Measurements from ENCODE around the gene DNAJC4. TPM values are rescaled to one million over a fixed set of nuclear protein-coding genes. Genes with fewer than 3 reads are reported as not detected.
"Not testable (repeated sequence)": the region's sequence is repeated elsewhere in the genome, so short reads cannot be mapped to it uniquely, and the experiment has no call there.

Gene DNAJC4
- total and polyA plus RNA-seq, 4 donors, result 15.0 to 97.9 (median 26.8) TPM

- WGBS, 2 donors, result 13 to 25% methylated on average over 6 of the region's 6 CpGs
- intact Hi-C loops (cut with DNase I), result no loop called here
- Histone ChIP-seq H3K36me3 (ENCODE audit: control insufficient read depth in 1 of 2, insufficient read depth in 2 of 2, low read length in 1 of 2) (no peaks in the 10 kb centered on the region), H3K27me3 (ENCODE audit: control insufficient read depth in 1 of 2, insufficient read depth in 2 of 2, low read length in 1 of 2) (no peaks in the 10 kb centered on the region), H3K9me3 (ENCODE audit: control insufficient read depth, low read length) (no peaks in the 10 kb centered on the region), H3K4me3 (ENCODE audit: low read length in 2 of 2) (peak overlapping the region in 1 of 2 donors; percentile 68), H3K4me1 (ENCODE audit: control insufficient read depth in 1 of 2, insufficient read depth in 2 of 2, low read length in 2 of 2) (no peaks in the 10 kb centered on the region), H3K27ac (ENCODE audit: low read depth in 1 of 2, low read length in 2 of 2) (peak overlapping the region in 1 of 2 donors; percentile 13)
- no peak for ATAC-seq (ENCODE audit: low FRiP score)
- no peak for DNase-seq
Observed at GRCh38 chr11:64244966-64245365, 14.6 kb downstream of the DNAJC4 start.

DNA sequence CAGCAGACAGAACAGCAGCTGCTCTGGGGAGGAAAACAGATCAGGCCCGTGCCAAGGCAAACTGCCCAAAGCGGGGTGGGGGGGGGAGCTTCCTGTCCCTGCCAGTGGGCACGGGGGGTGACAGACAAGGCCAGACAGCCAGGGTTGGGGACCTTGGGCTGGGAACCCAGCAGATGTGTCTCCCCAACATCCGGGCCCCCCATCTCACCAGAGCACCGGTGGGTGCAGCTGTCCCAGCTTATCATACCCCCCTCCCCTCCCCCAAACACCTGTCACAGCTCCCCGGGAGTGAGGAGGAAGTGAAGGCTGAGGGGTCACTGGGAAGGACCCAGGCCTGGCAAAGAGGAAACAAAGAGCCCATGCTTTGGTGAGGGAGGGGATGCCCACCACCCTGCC lies 15.1 kb downstream of the DNAJC4 start:
- Histone ChIP-seq H3K27ac (ENCODE audit: low read depth in 1 of 2, low read length in 2 of 2) (peak overlapping the region in 1 of 2 donors; percentile 13), H3K36me3 (ENCODE audit: control insufficient read depth in 1 of 2, insufficient read depth in 2 of 2, low read length in 1 of 2) (no peaks in the 10 kb centered on the region), H3K4me3 (ENCODE audit: low read length in 2 of 2) (peak overlapping the region in 1 of 2 donors; percentile 68), H3K4me1 (ENCODE audit: control insufficient read depth in 1 of 2, insufficient read depth in 2 of 2, low read length in 2 of 2) (no peaks in the 10 kb centered on the region), H3K27me3 (ENCODE audit: control insufficient read depth in 1 of 2, insufficient read depth in 2 of 2, low read length in 1 of 2) (no peaks in the 10 kb centered on the region), H3K9me3 (ENCODE audit: control insufficient read depth, low read length) (no peaks in the 10 kb centered on the region)
- 0 to 3% methylated on average over 5 to 6 of the region's 6 CpGs for WGBS, 2 donors
- intact Hi-C loops (cut with DNase I), result no loop called here
- DNase-seq (peak in 1 of 2 donors; percentile 89), ATAC-seq (ENCODE audit: low FRiP score) (no peak)

- no peak for ATAC-seq (ENCODE audit: low FRiP score)
- Histone ChIP-seq H3K27me3 (ENCODE audit: control insufficient read depth in 1 of 2, insufficient read depth in 2 of 2, low read length in 1 of 2) (no peaks in the 10 kb centered on the region), H3K9me3 (ENCODE audit: control insufficient read depth, low read length) (no peaks in the 10 kb centered on the region), H3K36me3 (ENCODE audit: control insufficient read depth in 1 of 2, insufficient read depth in 2 of 2, low read length in 1 of 2) (no peaks in the 10 kb centered on the region), H3K4me1 (ENCODE audit: control insufficient read depth in 1 of 2, insufficient read depth in 2 of 2, low read length in 2 of 2) (no peaks in the 10 kb centered on the region), H3K27ac (ENCODE audit: low read depth in 1 of 2, low read length in 2 of 2) (peak overlapping the region in 1 of 2 donors; percentile 12), H3K4me3 (ENCODE audit: low read length in 2 of 2) (peak overlapping the region; percentile 1 to 68)
- intact Hi-C loops (cut with DNase I), result no loop called here
- WGBS, 2 donors, result 1% methylated on average over 40 to 46 of the region's 46 CpGs
- peak; percentile 93 to 96 for DNase-seq
Observed at GRCh38 chr11:64245797-64246620, 15.7 kb downstream of the DNAJC4 start.

- intact Hi-C loops (cut with DNase I); H3K9me3 ChIP-seq (ENCODE audit: control insufficient read depth, low read length); H3K27me3 ChIP-seq (ENCODE audit: control insufficient read depth in 1 of 2, insufficient read depth in 2 of 2, low read length in 1 of 2); H3K4me1 ChIP-seq (ENCODE audit: control insufficient read depth in 1 of 2, insufficient read depth in 2 of 2, low read length in 2 of 2); H3K27ac ChIP-seq (ENCODE audit: low read depth in 1 of 2, low read length in 2 of 2); H3K36me3 ChIP-seq (ENCODE audit: control insufficient read depth in 1 of 2, insufficient read depth in 2 of 2, low read length in 1 of 2); DNase-seq; ATAC-seq (ENCODE audit: low FRiP score): not testable (repeated sequence)
- H3K4me3 ChIP-seq (ENCODE audit: low read length in 2 of 2), result peak overlapping the region in 1 of 2 donors; percentile 68
- WGBS, 2 donors, result 0 to 3% methylated on average over 8 to 43 of the region's 43 CpGs
Observed at GRCh38 chr11:64246621-64246870, 16.2 kb downstream of the DNAJC4 start.

GRCh38 chr11:64246871-64247728 lies 16.8 kb downstream of the DNAJC4 start, which contains the start of gene PPP1R14B:
Gene PPP1R14B, minus strand, starts transcription at chr11:64246943. Its CDS starts 270 bp downstream, at chr11:64246673.
- peak within 1 kb of the TSS; percentile 68 to 75 for H3K4me3 ChIP-seq (ENCODE audit: low read length in 2 of 2)
- no peaks in the 10 kb centered on the region for H3K4me1 ChIP-seq (ENCODE audit: control insufficient read depth in 1 of 2, insufficient read depth in 2 of 2, low read length in 2 of 2)
- H3K9me3 ChIP-seq (ENCODE audit: control insufficient read depth, low read length), result no peaks in the 10 kb centered on the region
- H3K27ac ChIP-seq (ENCODE audit: low read depth in 1 of 2, low read length in 2 of 2), result peak within 1 kb of the TSS in 1 of 2 donors; percentile 56
- intact Hi-C loops (cut with DNase I), result no loop called here
- H3K36me3 ChIP-seq (ENCODE audit: control insufficient read depth in 1 of 2, insufficient read depth in 2 of 2, low read length in 1 of 2), result no peaks in the 10 kb centered on the region
- no peaks in the 10 kb centered on the region for H3K27me3 ChIP-seq (ENCODE audit: control insufficient read depth in 1 of 2, insufficient read depth in 2 of 2, low read length in 1 of 2)
- ATAC-seq (ENCODE audit: low FRiP score) (peak; percentile 83), DNase-seq (peak; percentile 94 to 97)
- 0 to 1% methylated on average over 57 to 74 of the region's 74 CpGs for WGBS, 2 donors

GRCh38 chr11:64247729-64248531 lies 17.6 kb downstream of the DNAJC4 start:
- ATAC-seq (ENCODE audit: low FRiP score) (no peak), DNase-seq (peak in 1 of 2 donors; percentile 62)
- no peaks in the 10 kb centered on the region for H3K36me3 ChIP-seq (ENCODE audit: control insufficient read depth in 1 of 2, insufficient read depth in 2 of 2, low read length in 1 of 2)
- 33 to 34% methylated on average over 31 of the region's 31 CpGs for WGBS, 2 donors
- H3K9me3 ChIP-seq (ENCODE audit: control insufficient read depth, low read length), result no peaks in the 10 kb centered on the region
- no peaks in the 10 kb centered on the region for H3K4me1 ChIP-seq (ENCODE audit: control insufficient read depth in 1 of 2, insufficient read depth in 2 of 2, low read length in 2 of 2)
- no peaks in the 10 kb centered on the region for H3K27me3 ChIP-seq (ENCODE audit: control insufficient read depth in 1 of 2, insufficient read depth in 2 of 2, low read length in 1 of 2)
- intact Hi-C loops (cut with DNase I), result no loop called here
- no peak overlapping the region for H3K27ac ChIP-seq (ENCODE audit: low read depth in 1 of 2, low read length in 2 of 2)
- peak overlapping the region in 1 of 2 donors; percentile 2 for H3K4me3 ChIP-seq (ENCODE audit: low read length in 2 of 2)

DNA sequence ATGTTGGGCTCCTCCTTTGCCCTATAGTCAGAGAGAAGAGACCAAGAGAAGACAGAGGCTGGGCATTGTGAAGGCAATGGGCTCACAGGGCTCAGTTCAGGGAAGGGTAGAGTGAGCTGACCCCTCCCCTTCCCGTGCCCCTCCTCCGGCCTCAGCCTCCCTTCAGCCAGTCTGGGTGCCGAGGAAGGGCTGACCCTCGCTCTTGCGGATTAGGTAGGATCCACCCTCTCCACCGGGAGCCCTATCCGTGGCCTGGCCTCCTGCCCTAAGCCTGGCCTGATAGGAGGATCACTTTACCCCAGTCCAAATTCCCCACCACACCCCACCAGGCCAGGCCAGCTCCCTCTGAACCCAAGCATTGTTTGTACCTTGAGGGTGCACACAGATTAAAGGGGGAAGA lies 18.2 kb downstream of the DNAJC4 start:
- intact Hi-C loops (cut with DNase I), result no loop called here
- WGBS, 2 donors, result 77 to 83% methylated on average over 7 of the region's 7 CpGs

GRCh38 chr11:64249038-64249437 lies 18.7 kb downstream of the DNAJC4 start:
- DNase-seq (peak in 1 of 2 donors; percentile 72), ATAC-seq (ENCODE audit: low FRiP score) (no peak)
- H3K36me3 ChIP-seq (ENCODE audit: control insufficient read depth in 1 of 2, insufficient read depth in 2 of 2, low read length in 1 of 2), result no peaks in the 10 kb centered on the region
- intact Hi-C loops (cut with DNase I), result no loop called here
- no peaks in the 10 kb centered on the region for H3K9me3 ChIP-seq (ENCODE audit: control insufficient read depth, low read length)
- no peak overlapping the region for H3K4me3 ChIP-seq (ENCODE audit: low read length in 2 of 2)
- no peaks in the 10 kb centered on the region for H3K4me1 ChIP-seq (ENCODE audit: control insufficient read depth in 1 of 2, insufficient read depth in 2 of 2, low read length in 2 of 2)
- no peak overlapping the region for H3K27ac ChIP-seq (ENCODE audit: low read depth in 1 of 2, low read length in 2 of 2)
- H3K27me3 ChIP-seq (ENCODE audit: control insufficient read depth in 1 of 2, insufficient read depth in 2 of 2, low read length in 1 of 2), result no peaks in the 10 kb centered on the region
- 91 to 94% methylated on average over 4 of the region's 4 CpGs for WGBS, 2 donors

More for the DNA sequence above, 18.2 kb downstream of the DNAJC4 start:
- H3K27me3 ChIP-seq (ENCODE audit: control insufficient read depth in 1 of 2, insufficient read depth in 2 of 2, low read length in 1 of 2), result no peaks in the 10 kb centered on the region
- DNase-seq (no peak), ATAC-seq (ENCODE audit: low FRiP score) (no peak)
- H3K36me3 ChIP-seq (ENCODE audit: control insufficient read depth in 1 of 2, insufficient read depth in 2 of 2, low read length in 1 of 2), result no peaks in the 10 kb centered on the region
- no peaks in the 10 kb centered on the region for H3K4me1 ChIP-seq (ENCODE audit: control insufficient read depth in 1 of 2, insufficient read depth in 2 of 2, low read length in 2 of 2)
- no peak overlapping the region for H3K27ac ChIP-seq (ENCODE audit: low read depth in 1 of 2, low read length in 2 of 2)
- H3K9me3 ChIP-seq (ENCODE audit: control insufficient read depth, low read length), result no peaks in the 10 kb centered on the region
- no peak overlapping the region for H3K4me3 ChIP-seq (ENCODE audit: low read length in 2 of 2)

Data from aorta (tissue), 5 donors.